A673 (cell line): ENCODE measurements around the gene MTMR12.

Experiments
- EZH2 ChIP-seq: fragments of 200-600 bp; sonication (generic); IDR thresholded peaks from 2 replicates; pipeline ENCODE4 v1.6.1; 2017; ENCODE audit warnings: borderline replicate concordance, low read depth, mild to moderate bottlenecking, mixed read lengths, antibody characterized with exemption, low read length; ENCODE audit not compliant: poor library complexity, severe bottlenecking
- TF ChIP-seq, protein P1 (sequence below): fragments of 300-800, 200-600 bp; sonication (generic); conservative IDR thresholded peaks from 2 replicates; pipeline ENCODE4 v1.5.1; 2017; ENCODE audit warnings: low read depth, mild to moderate bottlenecking, antibody characterized with exemption, low read length, moderate library complexity, mixed read lengths

DNA sequence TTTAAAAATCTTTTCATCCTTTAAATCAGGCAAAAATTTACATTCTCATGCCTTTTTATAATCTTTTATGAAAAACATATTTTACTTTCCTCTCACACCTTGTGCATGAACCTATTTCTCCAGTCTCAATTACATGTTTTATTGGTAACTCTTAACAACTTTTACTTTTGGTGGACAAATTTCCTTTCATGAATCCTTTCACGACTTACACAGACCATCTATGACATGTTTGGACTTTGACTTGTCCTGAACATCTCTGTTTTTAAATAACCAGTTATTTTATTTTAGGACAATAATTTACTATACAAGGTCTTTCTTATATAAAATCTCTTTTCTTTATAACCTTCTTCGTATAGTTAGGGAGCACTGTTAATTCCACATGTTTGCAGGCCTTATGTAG, 26.5 kb upstream of the MTMR12 start:
- TF ChIP-seq, protein P1, sequence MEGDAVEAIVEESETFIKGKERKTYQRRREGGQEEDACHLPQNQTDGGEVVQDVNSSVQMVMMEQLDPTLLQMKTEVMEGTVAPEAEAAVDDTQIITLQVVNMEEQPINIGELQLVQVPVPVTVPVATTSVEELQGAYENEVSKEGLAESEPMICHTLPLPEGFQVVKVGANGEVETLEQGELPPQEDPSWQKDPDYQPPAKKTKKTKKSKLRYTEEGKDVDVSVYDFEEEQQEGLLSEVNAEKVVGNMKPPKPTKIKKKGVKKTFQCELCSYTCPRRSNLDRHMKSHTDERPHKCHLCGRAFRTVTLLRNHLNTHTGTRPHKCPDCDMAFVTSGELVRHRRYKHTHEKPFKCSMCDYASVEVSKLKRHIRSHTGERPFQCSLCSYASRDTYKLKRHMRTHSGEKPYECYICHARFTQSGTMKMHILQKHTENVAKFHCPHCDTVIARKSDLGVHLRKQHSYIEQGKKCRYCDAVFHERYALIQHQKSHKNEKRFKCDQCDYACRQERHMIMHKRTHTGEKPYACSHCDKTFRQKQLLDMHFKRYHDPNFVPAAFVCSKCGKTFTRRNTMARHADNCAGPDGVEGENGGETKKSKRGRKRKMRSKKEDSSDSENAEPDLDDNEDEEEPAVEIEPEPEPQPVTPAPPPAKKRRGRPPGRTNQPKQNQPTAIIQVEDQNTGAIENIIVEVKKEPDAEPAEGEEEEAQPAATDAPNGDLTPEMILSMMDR = no peak
- no peak for TF ChIP-seq EZH2
